Activated CD4-positive, alpha-beta memory T cell treated with anti-CD3 and anti-CD28 coated beads for 36 hours (primary cell): Measurements from ENCODE around the gene ARHGEF1. TPM values are rescaled to one million over a fixed set of nuclear protein-coding genes. Genes with fewer than 3 reads are reported as not detected.

Source experiments
- CTCF ChIA-PET: fragments of 350-600 bp; sonication (Branson Sonifier 250); formaldehyde crosslinking; loops from one replicate; lab custom pipeline; 2021; ENCODE audit warnings: antibody characterized with exemption, inconsistent platforms; lab: Charles Lee
- POLR2A ChIA-PET: fragments of 350-600 bp; sonication (Branson Sonifier 250); formaldehyde crosslinking; loops from one replicate; lab custom pipeline; 2021; ENCODE audit warnings: antibody characterized with exemption; lab: Charles Lee
- DNase-seq: peaks from one replicate; pipeline ENCODE4 v3.0.0-alpha.2; 2020
- H3K27ac Mint-ChIP-seq: one replicate; pipeline ENCODE4 v1.8.0; 2021; ENCODE audit warnings: mixed read lengths
- H3K27me3 Mint-ChIP-seq: one replicate; pipeline ENCODE4 v1.8.0; 2021; ENCODE audit warnings: mixed read lengths
- H3K36me3 Mint-ChIP-seq: one replicate; pipeline ENCODE4 v1.8.0; 2021; ENCODE audit warnings: mixed read lengths
- H3K4me1 Mint-ChIP-seq: one replicate; pipeline ENCODE4 v1.8.0; 2021; ENCODE audit warnings: low read depth, mixed read lengths
- H3K4me3 Mint-ChIP-seq: one replicate; pipeline ENCODE4 v1.8.0; 2021; ENCODE audit warnings: mild to moderate bottlenecking, mixed read lengths
- H3K9me3 Mint-ChIP-seq: one replicate; pipeline ENCODE4 v1.8.0; 2021; ENCODE audit warnings: mixed read lengths
- intact Hi-C: fragments of 100-400 bp; cut with micrococcal nuclease; formaldehyde crosslinking; loops from one replicate; pipeline ENCODE4 v1.15.1; 2023
- total RNA-seq, 2 experiments: library from RNA; stranded (reverse); gene quantifications; one replicate each; pipeline ENCODE4 v1.2.3, GENCODE V29; 2021

The ARHGEF1 gene
- total RNA-seq, 2 experiments from 2014 or later: 298 to 327 TPM

- no peaks in the 10 kb centered on the region for H3K9me3 Mint-ChIP-seq
- H3K27ac Mint-ChIP-seq: peak overlapping the region; percentile 82
- H3K27me3 Mint-ChIP-seq: no peaks in the 10 kb centered on the region
- intact Hi-C loops: no loop called here
- H3K4me1 Mint-ChIP-seq: peaks cover 75% of the 10 kb centered on the region
- CTCF ChIA-PET: interaction anchor here (0.9 to 1.0 kb wide), 2 partner anchors 86 to 88 kb away, joined by 3 read pairs; no protein-coding TSS in a partner anchor
- peaks cover 71% of the 10 kb centered on the region for H3K36me3 Mint-ChIP-seq
- peak overlapping the region; percentile 36 for H3K4me3 Mint-ChIP-seq
- POLR2A ChIA-PET: interaction anchor here (2.9 kb wide), 1 partner anchor 81 kb away, joined by 9 read pairs; no protein-coding TSS in a partner anchor
- no peak for DNase-seq
These were observed 18.6 kb upstream of the ARHGEF1 start for GRCh38 chr19:41864374-41864773.

GRCh38 chr19:41866284-41866683 is 16.7 kb upstream of the ARHGEF1 start:
- intact Hi-C loops: no loop called here
- H3K27me3 Mint-ChIP-seq: no peaks in the 10 kb centered on the region
- H3K27ac Mint-ChIP-seq: peak overlapping the region; percentile 71
- peaks cover 88% of the 10 kb centered on the region for H3K4me1 Mint-ChIP-seq
- ChIA-PET POLR2A (interaction anchor here (0.9 kb wide), 1 partner anchor 17 kb away, joined by 3 read pairs; the partner anchor contains the start of gene ARHGEF1), CTCF (no interaction called here)
- H3K36me3 Mint-ChIP-seq: peaks cover 76% of the 10 kb centered on the region
- no peaks in the 10 kb centered on the region for H3K9me3 Mint-ChIP-seq
- DNase-seq: no peak
- H3K4me3 Mint-ChIP-seq: peak overlapping the region; percentile 40

- Mint-ChIP-seq H3K4me3 (no peak overlapping the region), H3K9me3 (no peaks in the 10 kb centered on the region), H3K4me1 (peaks cover 85% of the 10 kb centered on the region), H3K27me3 (no peaks in the 10 kb centered on the region), H3K36me3 (peaks cover 70% of the 10 kb centered on the region), H3K27ac (peak overlapping the region; percentile 96)
- ChIA-PET POLR2A (interaction anchor here (0.9 to 2.4 kb wide), 6 partner anchors 8 to 89 kb away, joined by 3 to 22 read pairs (median 5); partner anchors contain the start of gene RPS19), CTCF (interaction anchor here (1.4 to 1.9 kb wide), 2 partner anchors 18 to 84 kb away, joined by 4 to 7 read pairs; no protein-coding TSS in a partner anchor)
- DNase-seq: no peak
- intact Hi-C loops: no loop called here
These were observed 14.6 kb upstream of the ARHGEF1 start for GRCh38 chr19:41868120-41868988.

GRCh38 chr19:41868989-41869300 is 14.0 kb upstream of the ARHGEF1 start:
- H3K27ac Mint-ChIP-seq: peak overlapping the region; percentile 96

GRCh38 chr19:41869374-41869955 is 13.5 kb upstream of the ARHGEF1 start:
- H3K9me3 Mint-ChIP-seq: no peaks in the 10 kb centered on the region
- DNase-seq: no peak
- H3K36me3 Mint-ChIP-seq: peaks cover 62% of the 10 kb centered on the region
- no peaks in the 10 kb centered on the region for H3K27me3 Mint-ChIP-seq
- POLR2A ChIA-PET: interaction anchor here (1.5 to 4.6 kb wide), 5 partner anchors 9 to 88 kb away, joined by 4 to 84 read pairs (median 17); partner anchors contain the start of genes ARHGEF1 and RPS19
- H3K4me1 Mint-ChIP-seq: peaks cover 80% of the 10 kb centered on the region
- peak overlapping the region; percentile 96 for H3K27ac Mint-ChIP-seq
- no peak overlapping the region for H3K4me3 Mint-ChIP-seq
- intact Hi-C loops: no loop called here
- CTCF ChIA-PET: interaction anchor here (1.9 to 6.4 kb wide), 2 partner anchors 10 to 83 kb away, joined by 7 to 51 read pairs; partner anchors contain the start of gene RPS19

More at GRCh38 chr19:41868989-41869300, 14.0 kb upstream of the ARHGEF1 start:
- H3K27me3 Mint-ChIP-seq: no peaks in the 10 kb centered on the region
- no peak for DNase-seq
- POLR2A ChIA-PET: interaction anchor here (0.9 to 2.4 kb wide), 6 partner anchors 9 to 88 kb away, joined by 3 to 22 read pairs (median 5); partner anchors contain the start of gene RPS19
- no peaks in the 10 kb centered on the region for H3K9me3 Mint-ChIP-seq
- intact Hi-C loops: no loop called here
- peaks cover 83% of the 10 kb centered on the region for H3K4me1 Mint-ChIP-seq
- CTCF ChIA-PET: interaction anchor here (1.9 kb wide), 1 partner anchor 83 kb away, joined by 7 read pairs; no protein-coding TSS in a partner anchor
- H3K4me3 Mint-ChIP-seq: no peak overlapping the region
- H3K36me3 Mint-ChIP-seq: peaks cover 67% of the 10 kb centered on the region

GRCh38 chr19:41870401-41870873 is 12.5 kb upstream of the ARHGEF1 start:
- Mint-ChIP-seq H3K9me3 (no peaks in the 10 kb centered on the region), H3K27ac (peak overlapping the region; percentile 96), H3K36me3 (peaks cover 55% of the 10 kb centered on the region), H3K4me1 (peaks cover 78% of the 10 kb centered on the region), H3K27me3 (no peaks in the 10 kb centered on the region), H3K4me3 (peak overlapping the region; percentile 32)
- CTCF ChIA-PET: interaction anchor here (1.4 to 8.3 kb wide), 3 partner anchors 11 to 82 kb away, joined by 4 to 119 read pairs (median 51); partner anchors contain the start of genes ARHGEF1 and RPS19
- peak; percentile 66 for DNase-seq
- POLR2A ChIA-PET: interaction anchor here (0.6 to 4.6 kb wide), 5 partner anchors 9 to 75 kb away, joined by 3 to 84 read pairs (median 4); partner anchors contain the start of genes ARHGEF1 and RPS19
- intact Hi-C loops: loop anchor here (2.0 to 10.0 kb wide), 5 partner anchors 16 to 324 kb away; partner anchors contain the start of gene ERFL

GRCh38 chr19:41871573-41872383 is 11.2 kb upstream of the ARHGEF1 start:
- H3K27me3 Mint-ChIP-seq: no peaks in the 10 kb centered on the region
- peaks cover 48% of the 10 kb centered on the region for H3K36me3 Mint-ChIP-seq
- H3K4me3 Mint-ChIP-seq: peak overlapping the region; percentile 36
- peak; percentile 90 for DNase-seq
- peak overlapping the region; percentile 96 for H3K27ac Mint-ChIP-seq
- POLR2A ChIA-PET: interaction anchor here (1.1 to 4.7 kb wide), 6 partner anchors 11 to 88 kb away, joined by 3 to 84 read pairs (median 18); partner anchors contain the start of genes ARHGEF1, RABAC1 and RPS19
- no peaks in the 10 kb centered on the region for H3K9me3 Mint-ChIP-seq
- intact Hi-C loops: loop anchor here (1.0 to 10.0 kb wide), 6 partner anchors 11 to 324 kb away; partner anchors contain the start of genes ERFL and RPS19
- CTCF ChIA-PET: interaction anchor here (0.9 to 8.3 kb wide), 9 partner anchors 12 to 158 kb away, joined by 3 to 119 read pairs (median 18); partner anchors contain the start of genes ARHGEF1, RABAC1 and RPS19
- peaks cover 82% of the 10 kb centered on the region for H3K4me1 Mint-ChIP-seq

- Mint-ChIP-seq H3K36me3 (peaks cover 48% of the 10 kb centered on the region), H3K4me1 (peaks cover 84% of the 10 kb centered on the region), H3K27ac (peak overlapping the region; percentile 96), H3K9me3 (no peaks in the 10 kb centered on the region), H3K27me3 (no peaks in the 10 kb centered on the region), H3K4me3 (no peak overlapping the region)
- DNase-seq: no peak
- intact Hi-C loops: loop anchor here (5.0 to 10.0 kb wide), 2 partner anchors 322 to 325 kb away; no protein-coding TSS in a partner anchor
- CTCF ChIA-PET: interaction anchor here (0.9 to 8.3 kb wide), 14 partner anchors 12 to 251 kb away, joined by 3 to 119 read pairs (median 5); partner anchors contain the start of genes ARHGEF1, RABAC1 and RPS19
- POLR2A ChIA-PET: interaction anchor here (1.1 to 4.7 kb wide), 8 partner anchors 11 to 87 kb away, joined by 3 to 84 read pairs (median 6); partner anchors contain the start of genes ARHGEF1, RABAC1 and RPS19
These were observed 10.6 kb upstream of the ARHGEF1 start for GRCh38 chr19:41872384-41872774.

GRCh38 chr19:41872775-41873647 is 10.0 kb upstream of the ARHGEF1 start:
- H3K4me1 Mint-ChIP-seq: peaks cover 84% of the 10 kb centered on the region
- H3K9me3 Mint-ChIP-seq: no peaks in the 10 kb centered on the region
- ChIA-PET POLR2A (interaction anchor here (1.0 to 4.7 kb wide), 10 partner anchors 11 to 86 kb away, joined by 3 to 84 read pairs (median 4); partner anchors contain the start of genes ARHGEF1, RABAC1 and RPS19), CTCF (interaction anchor here (1.0 to 8.3 kb wide), 14 partner anchors 10 to 250 kb away, joined by 3 to 119 read pairs (median 5); partner anchors contain the start of genes ARHGEF1, RABAC1 and RPS19)
- H3K36me3 Mint-ChIP-seq: peaks cover 42% of the 10 kb centered on the region
- DNase-seq: peak; percentile 80
- intact Hi-C loops: loop anchor here (1.0 to 10.0 kb wide), 3 partner anchors 78 to 326 kb away; no protein-coding TSS in a partner anchor
- no peaks in the 10 kb centered on the region for H3K27me3 Mint-ChIP-seq
- peak overlapping the region; percentile 96 for H3K27ac Mint-ChIP-seq
- H3K4me3 Mint-ChIP-seq: no peak overlapping the region
